Measurements from ENCODE around the gene PCDH9.

Gene PCDH9

DNA sequence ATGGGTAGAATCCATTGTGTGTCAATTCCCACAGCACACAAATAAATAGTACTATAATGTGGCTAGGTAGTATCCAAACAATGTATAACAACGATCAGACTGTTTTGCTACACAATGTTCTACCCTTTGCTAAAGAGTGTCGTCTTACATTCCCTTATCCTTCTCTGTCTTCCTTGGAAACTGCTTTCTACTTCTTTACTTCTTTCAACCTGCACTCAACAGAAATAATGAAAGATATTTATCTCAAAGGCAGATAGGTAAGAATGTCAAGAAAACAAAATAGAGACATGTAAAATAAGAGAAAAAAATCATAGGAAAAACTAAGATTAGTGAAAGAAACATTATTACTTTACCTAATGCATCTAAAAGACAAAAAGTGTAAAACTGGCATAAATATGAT lies 814.7 kb downstream of the PCDH9 start:
- DNase-seq: no peak

DNA sequence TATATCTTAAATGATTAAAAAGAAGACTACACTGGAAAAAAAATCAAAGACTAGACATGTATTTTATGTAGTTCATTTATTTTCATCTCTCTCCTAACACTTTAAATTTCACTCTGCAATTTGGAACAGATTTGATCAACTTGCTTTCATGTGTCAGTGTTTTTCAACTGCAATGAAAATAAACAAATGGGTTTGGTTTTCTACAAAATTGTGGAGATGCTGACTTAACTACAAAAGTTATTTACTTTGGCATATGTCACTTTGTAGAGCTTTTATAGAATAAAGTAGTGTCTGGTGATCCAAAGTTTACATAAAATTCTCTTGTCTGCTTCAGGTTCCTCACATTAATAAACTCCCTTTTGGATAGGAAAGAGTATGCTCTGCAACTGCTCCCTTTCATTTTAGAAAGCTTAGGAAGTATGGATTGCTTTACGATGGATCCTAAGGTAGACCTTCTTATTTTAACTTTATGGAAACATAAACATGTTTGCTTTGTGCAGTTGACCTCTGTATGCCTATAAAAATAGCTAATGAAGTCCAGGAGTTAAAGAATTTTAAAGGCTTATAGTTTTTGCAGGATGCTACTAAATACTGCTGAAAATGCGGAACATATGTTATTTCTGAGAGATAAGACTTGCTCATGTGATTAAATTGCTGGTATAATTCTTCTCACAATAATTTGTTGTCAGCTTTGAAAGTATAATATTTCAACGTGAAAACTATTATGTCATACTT lies 815.9 kb downstream of the PCDH9 start:
- no peak for DNase-seq

DNA sequence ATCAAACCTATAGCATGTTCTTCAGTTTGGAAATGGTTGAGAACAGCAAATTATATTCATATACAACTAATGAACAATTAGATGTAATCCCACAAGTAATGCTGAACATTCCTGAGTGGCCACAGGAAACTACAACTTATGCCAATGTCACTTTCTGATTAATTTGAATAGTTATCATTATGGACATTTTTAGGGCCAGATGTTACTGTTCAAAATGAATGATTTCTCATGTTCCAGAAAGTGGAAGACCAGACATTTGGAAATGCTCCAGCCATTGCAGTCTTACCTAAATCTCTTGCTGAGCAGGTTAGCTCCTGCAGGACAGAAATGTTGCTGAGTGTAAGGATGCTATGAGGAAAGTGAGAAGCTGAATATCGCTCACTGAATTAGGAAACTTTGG lies 819.8 kb downstream of the PCDH9 start:
- DNase-seq: no peak

DNA sequence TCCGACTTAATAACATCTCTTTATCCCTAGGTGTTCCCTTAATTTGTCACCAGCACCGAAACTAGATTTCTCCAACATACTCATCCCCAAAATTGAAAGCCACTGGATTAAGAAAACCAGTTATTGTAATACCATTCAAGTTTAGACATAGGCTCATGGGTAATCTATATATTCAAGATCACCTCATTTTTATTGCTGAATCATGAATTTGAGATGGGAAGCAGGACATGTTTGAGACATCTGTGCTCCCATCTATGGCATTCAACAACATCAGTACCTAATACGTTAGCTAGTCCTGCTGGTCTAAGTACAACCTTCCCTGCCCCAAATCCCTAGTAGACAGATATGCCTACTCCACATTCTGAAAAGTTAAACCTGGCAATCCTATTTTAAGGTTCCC lies 820.6 kb downstream of the PCDH9 start:
- no peak for DNase-seq

DNA sequence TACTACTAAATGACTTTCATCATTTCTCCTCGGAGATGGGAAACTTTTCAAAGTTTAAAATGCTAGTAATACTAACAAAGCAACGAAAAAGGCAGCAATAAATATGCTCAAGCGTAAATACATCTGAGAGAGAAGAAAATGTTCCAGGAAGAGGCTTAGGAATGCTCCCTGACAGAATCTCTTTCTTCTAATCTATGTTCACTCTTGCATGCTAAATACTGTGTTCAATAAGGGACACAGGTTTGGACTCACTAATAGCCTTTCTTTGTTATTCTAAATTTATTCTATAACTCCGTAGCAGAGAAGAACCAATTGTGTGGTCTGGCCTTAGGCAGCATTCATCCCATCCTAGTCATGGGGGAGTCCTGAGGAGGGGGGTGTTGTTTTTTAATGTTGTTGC lies 823.0 kb downstream of the PCDH9 start:
- DNase-seq: no peak

DNA sequence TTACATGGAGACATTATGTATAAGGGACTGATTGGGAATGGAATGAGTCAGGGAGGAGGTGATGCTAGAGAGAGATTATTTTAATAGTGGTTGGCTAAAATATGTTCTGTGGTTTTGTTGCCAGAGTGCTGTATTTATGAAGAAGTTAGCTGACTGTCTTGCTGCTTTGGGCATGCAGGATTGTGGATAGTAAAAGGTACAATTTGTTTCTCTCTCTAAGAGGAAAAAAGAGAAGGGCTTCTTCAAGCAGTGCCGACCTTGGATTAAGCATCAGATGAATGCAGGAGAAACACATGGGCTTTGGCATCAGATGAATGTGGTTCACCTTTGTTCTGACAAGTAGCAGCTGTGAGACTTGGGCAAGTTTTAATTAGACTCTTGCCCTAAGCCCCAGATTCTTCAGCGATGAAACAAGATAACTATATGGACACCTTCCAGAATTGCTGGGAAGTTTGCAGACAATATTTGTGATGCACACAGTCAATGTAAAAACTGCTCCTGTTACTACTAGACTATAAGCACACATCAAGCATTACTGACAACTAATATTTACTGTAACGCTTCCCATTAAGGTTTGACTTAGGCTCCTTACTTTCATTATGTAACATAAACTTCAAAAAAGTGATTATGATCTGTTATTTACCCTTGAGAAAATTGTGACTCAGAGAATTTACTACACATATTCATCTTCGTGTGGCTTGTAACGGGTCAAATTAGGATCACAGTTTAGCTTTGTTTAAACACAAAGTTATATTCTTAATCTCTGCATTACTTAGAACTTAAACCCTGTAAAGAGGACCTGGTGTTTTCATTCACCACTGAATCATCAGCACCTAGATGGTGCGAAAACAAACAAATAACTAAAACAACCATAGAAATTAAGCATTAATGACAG lies 824.0 kb downstream of the PCDH9 start:
- DNase-seq: no peak

DNA sequence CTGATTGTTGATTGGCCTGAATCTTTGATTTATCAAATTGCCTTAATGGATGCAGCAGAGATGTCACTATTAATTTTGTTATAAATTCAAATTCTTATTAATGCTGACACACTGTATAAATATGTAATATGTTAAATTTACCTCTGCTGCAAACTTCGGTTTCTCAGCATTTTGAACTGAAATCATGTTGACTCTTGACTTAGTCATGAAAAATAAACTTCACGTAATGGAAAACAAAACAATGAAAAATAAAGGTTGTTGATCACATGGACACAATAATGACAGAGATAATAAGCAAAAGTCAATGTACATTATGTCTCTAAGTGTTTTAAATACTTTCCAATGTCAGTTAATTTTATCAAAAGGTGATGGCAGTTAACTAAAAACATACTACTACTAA lies 827.6 kb downstream of the PCDH9 start:
- no peak for DNase-seq

DNA sequence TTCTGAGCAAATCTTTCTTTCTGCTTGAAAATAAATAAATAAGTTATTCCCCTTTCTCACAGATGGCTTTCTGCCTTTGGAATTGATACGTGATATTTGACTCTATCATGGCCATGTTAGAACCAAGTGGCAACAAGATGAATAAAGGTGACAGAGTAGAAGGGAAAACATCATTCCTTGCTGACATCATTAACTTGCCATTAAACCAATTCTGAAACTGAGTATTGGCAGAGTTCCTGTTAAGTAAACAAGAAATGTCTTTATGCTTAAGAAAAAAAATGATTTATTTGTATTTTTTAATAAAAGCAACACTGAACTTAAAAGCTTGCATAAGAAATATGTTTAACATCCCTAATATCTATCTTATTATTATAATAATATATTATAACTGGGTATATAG lies 828.1 kb downstream of the PCDH9 start:
- DNase-seq: no peak

DNA sequence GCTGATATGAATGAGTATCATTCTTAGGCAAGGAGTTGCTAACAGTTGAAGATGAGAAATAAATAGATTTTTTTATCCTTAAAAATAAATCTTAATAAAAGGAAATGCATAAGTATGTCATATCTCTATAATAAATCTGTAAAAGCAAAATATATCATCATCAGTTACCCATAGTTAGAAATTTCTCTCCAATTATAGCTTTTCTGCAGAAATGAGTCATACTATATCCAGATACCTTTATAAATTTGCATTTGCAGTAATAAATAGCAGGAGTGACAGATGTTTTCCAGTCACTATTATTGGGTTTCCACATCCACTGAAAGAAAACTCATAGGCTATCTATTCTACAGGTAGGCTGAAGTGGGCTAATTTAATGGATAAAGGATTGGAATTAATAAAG lies 829.8 kb downstream of the PCDH9 start:
- DNase-seq: no peak

DNA sequence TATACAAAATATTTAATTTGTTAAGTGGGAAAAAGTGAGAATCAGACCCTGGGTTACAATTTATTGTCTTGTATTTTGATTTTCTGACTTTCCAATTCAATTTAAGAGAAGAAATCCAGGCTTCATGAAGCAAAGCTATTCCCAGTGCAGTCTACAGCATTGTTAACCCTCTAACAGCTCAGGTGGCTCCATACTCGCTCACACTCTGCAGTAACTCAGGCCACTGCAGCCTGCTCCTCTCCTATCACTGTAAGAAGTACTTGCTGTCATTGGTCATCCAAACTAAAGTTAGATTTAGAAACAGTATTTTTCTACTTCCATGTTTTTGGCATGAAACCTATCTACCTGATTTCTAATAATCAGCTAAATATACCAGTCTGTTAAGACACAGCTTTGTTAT lies 830.3 kb downstream of the PCDH9 start:
- DNase-seq: no peak

DNA sequence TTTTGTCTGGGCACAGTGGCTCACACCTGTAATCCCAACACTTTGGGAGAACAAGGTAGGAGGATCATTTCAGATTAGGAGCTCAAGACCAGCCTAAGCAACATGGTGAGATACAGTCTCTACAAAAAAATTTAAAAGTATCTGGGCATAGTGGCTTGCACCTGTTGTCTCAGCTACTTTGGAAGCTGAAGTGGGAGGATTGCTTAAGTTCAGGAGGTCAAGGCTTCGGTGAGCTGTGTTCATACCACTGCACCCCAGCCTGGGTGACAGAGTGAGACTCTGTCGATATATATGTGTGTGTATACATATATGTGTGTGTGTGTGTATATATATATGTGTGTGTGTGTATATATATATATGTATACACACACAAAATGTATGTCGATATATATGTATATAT lies 833.0 kb downstream of the PCDH9 start:
- DNase-seq: no peak

DNA sequence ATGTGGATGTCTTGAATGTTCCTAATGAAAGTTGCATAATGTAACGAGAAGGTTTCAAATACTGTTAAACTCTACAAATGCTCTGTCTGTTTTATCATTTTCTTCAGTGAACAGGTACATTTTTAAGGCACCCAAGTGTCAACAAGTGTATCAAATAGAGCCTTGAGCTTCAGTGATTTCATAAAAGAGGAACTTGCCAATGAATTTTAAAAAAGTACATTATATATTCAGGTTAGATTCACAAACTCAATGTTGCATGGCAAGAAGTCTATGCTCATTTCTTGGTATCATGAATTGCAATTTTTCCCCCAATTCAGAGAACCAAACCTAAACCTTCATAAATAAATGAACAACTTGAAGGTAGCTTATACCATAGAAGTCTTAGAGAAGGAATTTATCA lies 838.8 kb downstream of the PCDH9 start:
- DNase-seq: no peak

DNA sequence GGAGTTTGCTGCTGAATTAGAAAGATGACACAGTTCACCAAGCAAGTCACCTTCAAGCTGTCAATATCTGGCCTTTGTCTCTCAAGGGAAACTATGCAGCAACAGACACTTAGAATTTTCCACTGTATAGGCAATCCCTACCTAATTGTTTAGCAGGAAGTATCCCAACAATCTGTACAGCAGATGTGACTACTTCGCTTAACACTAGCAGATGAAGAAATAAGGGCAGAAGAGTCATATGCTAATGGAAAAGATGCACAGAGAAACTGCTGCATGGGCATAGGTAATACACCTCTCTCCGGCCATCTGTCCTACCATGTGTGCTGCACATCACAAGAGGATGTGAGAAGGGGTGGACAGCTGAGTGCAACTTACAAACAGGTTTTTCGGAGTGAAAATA lies 851.2 kb downstream of the PCDH9 start:
- DNase-seq: no peak

DNA sequence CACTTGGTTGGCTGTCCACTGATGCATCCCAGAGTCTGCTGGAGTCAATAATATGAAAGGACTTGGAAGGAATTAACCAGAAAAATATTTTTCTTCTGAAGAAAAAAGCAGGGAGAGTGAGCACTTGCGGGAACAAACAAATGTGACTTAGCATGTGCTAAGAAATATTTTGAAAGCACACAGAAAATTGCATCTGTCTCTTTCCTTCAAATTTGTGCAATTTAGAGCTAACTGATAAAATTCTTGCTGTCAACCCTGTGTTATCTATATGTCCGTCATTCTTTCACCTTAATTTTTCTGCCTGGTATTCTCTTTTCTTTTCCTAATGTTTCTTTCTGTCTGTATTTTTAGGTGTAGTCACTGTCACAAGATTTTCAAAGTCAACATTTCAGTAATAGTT lies 852.6 kb downstream of the PCDH9 start:
- DNase-seq: no peak

DNA sequence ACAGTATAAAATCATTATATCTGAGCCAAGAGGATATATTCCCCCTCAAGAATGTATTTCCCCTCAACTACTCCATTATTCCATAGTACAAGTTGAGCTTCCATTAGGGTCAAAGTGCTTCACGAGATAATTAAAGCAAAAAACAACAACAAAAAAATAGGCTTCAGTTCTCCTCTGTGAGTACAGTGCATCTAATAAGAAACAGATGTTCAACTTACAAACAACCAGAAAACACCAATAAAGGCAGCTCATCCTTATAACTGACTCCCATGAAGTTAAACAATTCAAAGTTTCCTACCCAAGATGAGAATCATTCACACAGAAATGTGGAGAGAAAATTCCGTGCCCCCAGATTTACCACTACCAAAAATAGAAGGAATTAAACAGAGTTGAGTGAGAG lies 854.4 kb downstream of the PCDH9 start:
- no peak for DNase-seq

DNA sequence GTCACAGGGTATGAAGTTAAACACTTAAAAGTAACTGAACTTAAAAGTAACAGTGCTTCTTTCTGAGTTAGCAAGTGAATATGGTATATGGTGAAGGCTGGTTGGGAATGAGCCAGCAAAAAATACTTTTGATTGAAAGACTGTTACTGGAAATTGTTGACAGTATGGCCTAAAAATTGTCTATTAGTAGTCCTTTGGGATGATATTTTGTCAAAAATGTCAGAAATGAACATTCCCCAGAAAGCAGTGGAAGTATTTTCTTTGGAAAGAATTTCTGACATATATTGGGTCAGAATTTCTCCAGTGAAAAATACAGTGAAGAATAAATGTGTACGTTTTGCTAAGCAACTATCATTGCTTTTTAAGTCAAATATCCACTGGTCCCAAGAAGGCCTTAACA lies 860.5 kb downstream of the PCDH9 start:
- no peak for DNase-seq

DNA sequence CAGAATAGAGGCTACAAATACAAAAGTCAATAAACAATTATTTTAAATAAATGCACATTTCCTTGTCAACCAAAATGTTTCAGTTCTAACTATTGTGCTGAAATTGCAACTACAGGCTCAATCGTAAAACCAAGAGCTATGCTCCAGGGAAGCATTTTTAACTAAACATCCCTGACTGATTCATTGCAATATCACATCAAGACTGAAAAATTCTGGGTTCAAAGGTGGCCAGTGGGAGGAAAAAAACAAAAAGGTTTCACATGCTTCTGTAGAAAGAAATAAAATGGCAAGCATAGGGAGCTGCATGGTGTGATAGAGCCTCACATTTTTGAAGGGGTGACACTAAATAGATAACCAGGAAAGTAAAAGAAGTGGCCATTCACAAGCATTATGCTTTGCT lies 862.8 kb downstream of the PCDH9 start:
- DNase-seq: no peak

DNA sequence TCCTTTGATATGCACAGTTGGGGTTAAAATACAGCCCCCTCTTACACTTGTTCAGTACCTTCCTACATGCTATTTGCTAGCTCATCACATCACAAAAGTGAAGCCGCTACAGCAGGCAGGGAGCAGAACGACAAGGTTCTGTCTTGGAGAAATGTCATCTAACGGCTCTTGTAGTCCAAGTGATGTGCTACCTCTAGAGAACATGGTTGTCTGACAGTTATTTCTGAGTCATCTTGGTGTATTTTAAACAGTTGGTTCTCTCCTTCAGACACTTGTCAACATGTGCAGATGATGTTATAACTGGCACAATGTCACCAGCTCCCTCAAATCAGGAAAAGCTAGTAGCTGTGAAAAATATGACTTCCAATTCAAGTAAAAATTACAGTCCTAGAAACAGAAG lies 865.0 kb downstream of the PCDH9 start:
- DNase-seq: no peak

DNA sequence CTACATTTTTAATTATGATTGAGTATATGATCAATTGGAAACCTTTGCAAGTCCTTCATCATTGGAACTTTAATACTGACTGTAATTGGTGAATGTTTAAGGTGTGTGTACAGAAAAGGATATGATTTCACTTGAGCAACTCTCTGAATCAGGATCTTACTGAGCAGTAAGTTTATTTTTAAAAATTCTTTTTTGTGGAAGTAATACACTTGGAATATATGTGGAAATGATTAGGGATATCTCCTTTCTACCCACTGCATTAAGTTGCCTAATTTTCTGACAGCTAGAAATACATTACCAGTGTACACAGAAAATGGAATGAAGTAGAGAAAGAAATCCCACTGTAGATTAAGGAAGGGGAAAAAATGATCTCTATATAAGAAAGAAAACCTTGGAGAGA lies 865.8 kb downstream of the PCDH9 start:
- DNase-seq: no peak

DNA sequence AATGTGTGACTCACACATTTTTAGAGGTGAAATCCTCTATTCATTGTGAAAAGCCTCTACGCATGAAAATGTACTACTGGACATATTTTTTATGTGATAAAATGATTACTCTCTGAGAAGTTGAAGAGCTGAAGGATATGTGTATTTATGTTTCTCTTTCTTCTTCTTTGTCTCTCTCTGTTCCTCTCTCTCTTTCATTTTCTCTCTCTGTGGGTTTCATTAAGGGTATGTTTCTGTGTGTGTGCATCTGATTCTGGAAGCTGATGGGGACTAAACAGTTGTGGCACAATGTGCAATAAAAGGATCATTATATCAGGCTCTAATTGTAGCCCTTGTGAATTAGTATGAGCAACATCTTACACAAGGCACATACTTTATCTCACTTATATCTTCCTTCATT lies 867.7 kb downstream of the PCDH9 start:
- DNase-seq: no peak

DNA sequence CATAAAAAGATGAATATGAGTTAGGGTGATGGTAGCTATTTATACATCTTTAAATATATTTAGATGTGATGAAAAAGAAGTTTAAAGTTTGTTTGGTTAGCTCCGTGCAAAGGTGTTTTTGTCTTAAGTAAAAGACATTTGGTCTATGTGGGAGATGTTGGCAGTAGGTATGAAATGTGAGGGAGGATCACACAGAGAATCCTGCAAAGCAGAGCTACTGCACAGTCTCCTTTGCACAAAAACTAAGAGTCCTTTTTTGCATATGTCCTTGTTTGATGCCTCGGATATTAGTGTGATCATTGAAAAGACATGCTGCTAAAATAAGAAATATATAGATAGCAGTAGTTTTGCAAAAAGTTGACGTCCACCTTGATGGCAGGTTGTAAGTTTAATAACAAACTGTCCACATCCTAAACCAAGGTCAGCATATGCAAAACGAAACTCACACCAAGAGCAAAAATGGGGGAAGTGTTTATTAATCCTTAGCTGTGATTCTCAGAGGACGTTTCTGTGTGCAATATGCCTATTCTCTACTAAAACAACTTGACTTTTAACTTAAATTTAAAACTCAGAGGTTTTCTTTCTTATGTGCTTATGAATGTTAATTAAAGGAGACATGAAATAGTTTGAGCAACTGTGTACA lies 870.1 kb downstream of the PCDH9 start:
- no peak for DNase-seq

DNA sequence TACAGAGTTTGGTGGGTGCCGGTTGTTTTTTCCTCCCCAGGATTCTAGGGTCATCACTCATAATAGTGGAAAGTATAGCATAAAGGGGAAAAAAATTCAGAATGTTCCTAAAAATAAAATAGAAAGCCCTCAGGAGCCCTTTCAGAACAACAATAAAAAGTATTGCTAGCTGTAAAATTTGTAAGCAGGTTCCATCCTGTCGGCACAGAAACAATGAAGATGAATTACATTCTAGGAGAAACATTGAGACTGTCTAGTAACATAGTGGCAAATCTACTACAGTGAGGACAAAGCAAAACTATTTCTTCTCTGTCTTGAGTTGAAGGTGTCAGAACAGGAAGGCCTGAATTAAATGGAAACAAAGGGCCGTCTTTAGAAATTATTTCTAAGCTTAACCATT lies 870.7 kb downstream of the PCDH9 start:
- no peak for DNase-seq

DNA sequence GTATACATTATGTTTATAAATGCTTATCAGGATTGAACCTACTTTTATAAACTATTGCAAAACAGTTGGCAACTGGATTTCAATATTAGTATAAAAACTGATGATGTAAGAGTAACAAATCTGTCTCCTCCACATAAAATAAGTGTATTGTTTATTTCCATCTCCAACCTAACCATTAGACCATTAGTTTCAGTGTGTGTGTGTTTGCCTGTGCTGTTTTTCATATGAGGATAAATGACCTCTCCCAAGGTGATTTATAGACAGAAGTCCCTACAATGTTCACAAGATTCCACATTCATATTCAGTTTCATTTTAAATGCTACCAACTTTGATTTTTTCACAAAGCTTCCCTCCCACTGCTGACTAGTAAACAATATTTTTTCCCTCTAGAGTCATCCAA lies 871.6 kb downstream of the PCDH9 start:
- no peak for DNase-seq

DNA sequence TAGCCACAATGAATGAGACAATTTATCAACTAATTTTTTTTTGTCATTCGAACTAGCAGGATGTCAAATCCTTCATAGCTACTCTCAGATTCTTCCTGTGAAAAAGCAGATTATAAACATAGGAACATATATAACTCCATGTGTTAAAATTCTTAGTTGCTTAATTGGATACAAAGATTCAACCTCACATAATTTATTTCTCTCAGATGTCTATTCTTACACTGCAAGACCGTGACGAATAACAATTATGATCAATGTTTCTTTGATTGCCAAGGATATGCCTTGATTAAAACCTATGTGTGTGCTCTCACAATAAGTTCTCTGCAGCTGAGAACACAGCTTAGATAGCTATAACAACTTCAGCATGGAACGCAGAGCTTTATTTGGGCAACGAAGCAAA lies 872.7 kb downstream of the PCDH9 start:
- DNase-seq: no peak
